HEK293 (cell line): ENCODE measurements around the gene LMBR1.

ENCODE experiments used
- HOXD13 ChIP-seq: sonication (generic); formaldehyde crosslinking; IDR thresholded peaks from 2 replicates; pipeline ENCODE4 v1.8.0; 2022; ENCODE audit warnings: missing genetic modification reagents, borderline replicate concordance
- KLF9 ChIP-seq: fragments of 450-650 bp; formaldehyde crosslinking; IDR thresholded peaks from 2 replicates; pipeline ENCODE4 v1.5.1; 2016; ENCODE audit warnings: missing biosample characterization, missing genetic modification characterization, low read depth
- OSR2 ChIP-seq: fragments of 450-650 bp; formaldehyde crosslinking; IDR thresholded peaks from 2 replicates; pipeline ENCODE4 v1.5.1; 2016; ENCODE audit warnings: missing biosample characterization, missing genetic modification characterization
- SP2 ChIP-seq: fragments of 450-650 bp; formaldehyde crosslinking; IDR thresholded peaks from 2 replicates; pipeline ENCODE4 v1.5.1; 2016; ENCODE audit warnings: missing biosample characterization, missing genetic modification characterization
- YY1 ChIP-seq: fragments of 450-650 bp; formaldehyde crosslinking; IDR thresholded peaks from 2 replicates; pipeline ENCODE4 v1.5.1; 2018; ENCODE audit warnings: missing biosample characterization, missing genetic modification characterization
- ZBTB21 ChIP-seq: fragments of 450-650 bp; formaldehyde crosslinking; IDR thresholded peaks from 2 replicates; pipeline ENCODE4 v1.5.1; 2017; ENCODE audit warnings: missing biosample characterization, missing genetic modification characterization
- ZEB2 ChIP-seq: fragments of 450-650 bp; formaldehyde crosslinking; IDR thresholded peaks from 2 replicates; pipeline ENCODE4 v1.5.1; 2016; ENCODE audit warnings: missing biosample characterization, missing genetic modification characterization
- ZFP41 ChIP-seq: fragments of 450-650 bp; formaldehyde crosslinking; IDR thresholded peaks from 2 replicates; pipeline ENCODE4 v1.5.1; 2016; ENCODE audit warnings: missing biosample characterization, missing genetic modification characterization, borderline replicate concordance
- ZNF157 ChIP-seq: fragments of 450-650 bp; formaldehyde crosslinking; IDR thresholded peaks from 2 replicates; pipeline ENCODE4 v1.5.1; 2016; ENCODE audit warnings: missing biosample characterization, missing genetic modification characterization
- ZNF549 ChIP-seq: fragments of 450-650 bp; IDR thresholded peaks from 2 replicates; pipeline ENCODE4 v1.5.1; 2018; ENCODE audit warnings: missing biosample characterization, missing genetic modification characterization, mild to moderate bottlenecking, inconsistent platforms, moderate library complexity
- ZNF704 ChIP-seq: fragments of 450-650 bp; formaldehyde crosslinking; IDR thresholded peaks from 2 replicates; pipeline ENCODE4 v1.5.1; 2016; ENCODE audit warnings: missing biosample characterization, missing genetic modification characterization
- TF ChIP-seq, protein P1 (sequence below): fragments of 450-650 bp; formaldehyde crosslinking; IDR thresholded peaks from 2 replicates; pipeline ENCODE4 v1.5.1; 2016; ENCODE audit warnings: missing biosample characterization, missing genetic modification characterization
- TF ChIP-seq, protein P2 (sequence below): fragments of 450-650 bp; formaldehyde crosslinking; IDR thresholded peaks from 2 replicates; pipeline ENCODE4 v1.5.1; 2017; ENCODE audit warnings: missing biosample characterization, mild to moderate bottlenecking, missing genetic modification characterization, moderate library complexity
- TF ChIP-seq, protein P3 (sequence below): fragments of 450-650 bp; formaldehyde crosslinking; IDR thresholded peaks from 2 replicates; pipeline ENCODE4 v1.5.1; 2017; ENCODE audit warnings: missing biosample characterization, missing genetic modification characterization

DNA sequence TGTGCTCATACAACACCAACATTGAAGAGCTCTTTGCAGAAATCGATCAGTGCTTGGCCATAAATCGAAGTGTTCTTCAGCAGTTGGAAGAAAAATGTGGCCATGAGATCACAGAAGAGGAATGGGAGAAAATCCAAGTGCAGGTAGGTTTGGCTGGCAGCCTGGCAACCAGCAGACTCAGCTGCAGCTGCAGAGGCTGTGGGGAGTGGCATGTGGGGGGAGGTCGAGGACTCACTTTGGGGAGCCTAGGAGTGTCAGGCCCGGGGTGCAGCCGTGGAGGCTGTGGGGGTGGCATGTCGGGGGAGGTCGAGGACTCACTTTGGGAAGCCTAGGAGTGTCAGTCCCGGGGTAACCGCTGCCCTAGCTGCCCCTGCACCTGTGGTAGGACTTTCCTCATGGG is 217.3 kb downstream of the LMBR1 start:
- TF ChIP-seq YY1 (no peak), KLF9 (tag by site-specific recombination) (no peak), ZNF549 (tag by site-specific recombination) (no peak), ZFP41 (tag by site-specific recombination) (no peak), ZNF157 (tag by site-specific recombination) (no peak), ZBTB21 (tag by site-specific recombination) (no peak), ZEB2 (tag by site-specific recombination) (no peak), ZNF704 (tag by site-specific recombination) (no peak), SP2 (tag by site-specific recombination) (no peak), HOXD13 (CRISPR knock-in tag) (no peak), OSR2 (tag by site-specific recombination) (no peak)
- TF ChIP-seq, protein P1, sequence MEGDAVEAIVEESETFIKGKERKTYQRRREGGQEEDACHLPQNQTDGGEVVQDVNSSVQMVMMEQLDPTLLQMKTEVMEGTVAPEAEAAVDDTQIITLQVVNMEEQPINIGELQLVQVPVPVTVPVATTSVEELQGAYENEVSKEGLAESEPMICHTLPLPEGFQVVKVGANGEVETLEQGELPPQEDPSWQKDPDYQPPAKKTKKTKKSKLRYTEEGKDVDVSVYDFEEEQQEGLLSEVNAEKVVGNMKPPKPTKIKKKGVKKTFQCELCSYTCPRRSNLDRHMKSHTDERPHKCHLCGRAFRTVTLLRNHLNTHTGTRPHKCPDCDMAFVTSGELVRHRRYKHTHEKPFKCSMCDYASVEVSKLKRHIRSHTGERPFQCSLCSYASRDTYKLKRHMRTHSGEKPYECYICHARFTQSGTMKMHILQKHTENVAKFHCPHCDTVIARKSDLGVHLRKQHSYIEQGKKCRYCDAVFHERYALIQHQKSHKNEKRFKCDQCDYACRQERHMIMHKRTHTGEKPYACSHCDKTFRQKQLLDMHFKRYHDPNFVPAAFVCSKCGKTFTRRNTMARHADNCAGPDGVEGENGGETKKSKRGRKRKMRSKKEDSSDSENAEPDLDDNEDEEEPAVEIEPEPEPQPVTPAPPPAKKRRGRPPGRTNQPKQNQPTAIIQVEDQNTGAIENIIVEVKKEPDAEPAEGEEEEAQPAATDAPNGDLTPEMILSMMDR (tag by site-specific recombination), result no peak
- TF ChIP-seq, protein P2, sequence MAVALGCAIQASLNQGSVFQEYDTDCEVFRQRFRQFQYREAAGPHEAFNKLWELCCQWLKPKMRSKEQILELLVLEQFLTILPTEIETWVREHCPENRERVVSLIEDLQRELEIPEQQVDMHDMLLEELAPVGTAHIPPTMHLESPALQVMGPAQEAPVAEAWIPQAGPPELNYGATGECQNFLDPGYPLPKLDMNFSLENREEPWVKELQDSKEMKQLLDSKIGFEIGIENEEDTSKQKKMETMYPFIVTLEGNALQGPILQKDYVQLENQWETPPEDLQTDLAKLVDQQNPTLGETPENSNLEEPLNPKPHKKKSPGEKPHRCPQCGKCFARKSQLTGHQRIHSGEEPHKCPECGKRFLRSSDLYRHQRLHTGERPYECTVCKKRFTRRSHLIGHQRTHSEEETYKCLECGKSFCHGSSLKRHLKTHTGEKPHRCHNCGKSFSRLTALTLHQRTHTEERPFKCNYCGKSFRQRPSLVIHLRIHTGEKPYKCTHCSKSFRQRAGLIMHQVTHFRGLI (tag by site-specific recombination), result no peak
- TF ChIP-seq, protein P3, sequence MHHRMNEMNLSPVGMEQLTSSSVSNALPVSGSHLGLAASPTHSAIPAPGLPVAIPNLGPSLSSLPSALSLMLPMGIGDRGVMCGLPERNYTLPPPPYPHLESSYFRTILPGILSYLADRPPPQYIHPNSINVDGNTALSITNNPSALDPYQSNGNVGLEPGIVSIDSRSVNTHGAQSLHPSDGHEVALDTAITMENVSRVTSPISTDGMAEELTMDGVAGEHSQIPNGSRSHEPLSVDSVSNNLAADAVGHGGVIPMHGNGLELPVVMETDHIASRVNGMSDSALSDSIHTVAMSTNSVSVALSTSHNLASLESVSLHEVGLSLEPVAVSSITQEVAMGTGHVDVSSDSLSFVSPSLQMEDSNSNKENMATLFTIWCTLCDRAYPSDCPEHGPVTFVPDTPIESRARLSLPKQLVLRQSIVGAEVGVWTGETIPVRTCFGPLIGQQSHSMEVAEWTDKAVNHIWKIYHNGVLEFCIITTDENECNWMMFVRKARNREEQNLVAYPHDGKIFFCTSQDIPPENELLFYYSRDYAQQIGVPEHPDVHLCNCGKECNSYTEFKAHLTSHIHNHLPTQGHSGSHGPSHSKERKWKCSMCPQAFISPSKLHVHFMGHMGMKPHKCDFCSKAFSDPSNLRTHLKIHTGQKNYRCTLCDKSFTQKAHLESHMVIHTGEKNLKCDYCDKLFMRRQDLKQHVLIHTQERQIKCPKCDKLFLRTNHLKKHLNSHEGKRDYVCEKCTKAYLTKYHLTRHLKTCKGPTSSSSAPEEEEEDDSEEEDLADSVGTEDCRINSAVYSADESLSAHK (tag by site-specific recombination), result no peak
